GM23338 (cell line): ENCODE results near the gene APBB1IP. TPM values are rescaled to one million over a fixed set of nuclear protein-coding genes. Genes with fewer than 3 reads are reported as not detected.

Experiments
- ATAC-seq: fragments of 200-7000 bp; cut with Tn5 transposase; 3 replicates; pipeline ENCODE4 v1.9.1; 2020
- DNase-seq: peaks from one replicate; pipeline ENCODE4 v3.0.0-alpha.2; 2015; ENCODE audit warnings: low spot score
- H2AFZ ChIP-seq: fragments of 200-600 bp; sonication (generic); 2 replicates; pipeline ENCODE4 v1.8.0; 2016; ENCODE audit warnings: antibody characterized with exemption, mild to moderate bottlenecking, moderate library complexity
- H3F3A ChIP-seq: fragments of 200-600 bp; sonication (generic); replicated peaks from 2 replicates; pipeline ENCODE4 v1.8.0; 2017; ENCODE audit warnings: antibody characterized with exemption, mixed run types, low read depth
- H3K27ac ChIP-seq: fragments of 200-600 bp; sonication (generic); 2 replicates; pipeline ENCODE4 v1.6.1; 2016; ENCODE audit warnings: low read depth
- H3K27me3 ChIP-seq: fragments of 200-600 bp; sonication (generic); 2 replicates; pipeline ENCODE4 v1.8.0; 2016; ENCODE audit warnings: mild to moderate bottlenecking, mixed run types, moderate library complexity; ENCODE audit not compliant: insufficient read depth
- H3K36me3 ChIP-seq: fragments of 200-600 bp; sonication (generic); 2 replicates; pipeline ENCODE4 v1.8.0; 2016; ENCODE audit warnings: mild to moderate bottlenecking; ENCODE audit not compliant: insufficient read depth
- H3K4me1 ChIP-seq: fragments of 200-600 bp; sonication (generic); 2 replicates; pipeline ENCODE4 v1.8.0; 2016; ENCODE audit warnings: mild to moderate bottlenecking, moderate library complexity; ENCODE audit not compliant: insufficient read depth
- H3K4me2 ChIP-seq: fragments of 200-600 bp; sonication (generic); 2 replicates; pipeline ENCODE4 v1.7.1; 2017; ENCODE audit warnings: mixed run types
- H3K4me3 ChIP-seq: fragments of 200-600 bp; sonication (generic); 2 replicates; pipeline ENCODE4 v1.6.1; 2016; ENCODE audit warnings: mixed run types
- H3K79me2 ChIP-seq: fragments of 200-600 bp; sonication (generic); replicated peaks from 2 replicates; pipeline ENCODE4 v1.8.0; 2017; ENCODE audit warnings: mild to moderate bottlenecking; ENCODE audit not compliant: insufficient read depth
- H3K9me2 ChIP-seq: fragments of 200-600 bp; sonication (generic); 2 replicates; pipeline ENCODE4 v1.8.0; 2017; ENCODE audit not compliant: insufficient read depth
- H4K20me1 ChIP-seq: fragments of 200-600 bp; sonication (generic); replicated peaks from 2 replicates; pipeline ENCODE4 v1.8.0; 2017; ENCODE audit warnings: mild to moderate bottlenecking; ENCODE audit not compliant: insufficient read depth
- H3K27ac Mint-ChIP-seq: 2 replicates; pipeline ENCODE4 v1.8.0; 2020; ENCODE audit warnings: inconsistent platforms, mild to moderate bottlenecking, moderate library complexity, mixed read lengths
- H3K27me3 Mint-ChIP-seq: 3 replicates; pipeline ENCODE4 v1.8.0; 2022; ENCODE audit warnings: low read depth, mild to moderate bottlenecking, moderate library complexity, mixed read lengths, inconsistent platforms; ENCODE audit not compliant: insufficient read depth, poor library complexity
- H3K36me3 Mint-ChIP-seq: 3 replicates; pipeline ENCODE4 v1.8.0; 2021; ENCODE audit warnings: low read depth, mild to moderate bottlenecking, inconsistent platforms, moderate library complexity, mixed read lengths
- H3K4me1 Mint-ChIP-seq: 3 replicates; pipeline ENCODE4 v1.8.0; 2020; ENCODE audit warnings: mild to moderate bottlenecking, inconsistent platforms, mixed read lengths
- H3K4me3 Mint-ChIP-seq: 3 replicates; pipeline ENCODE4 v1.8.0; 2021; ENCODE audit warnings: moderate library complexity, mild to moderate bottlenecking, inconsistent platforms, mixed read lengths
- H3K9me3 Mint-ChIP-seq: 3 replicates; pipeline ENCODE4 v1.8.0; 2020; ENCODE audit warnings: moderate library complexity, mild to moderate bottlenecking, inconsistent platforms, mixed read lengths
- CREB1 ChIP-seq: fragments of 250-450 bp; sonication (Bioruptor Pico); IDR thresholded peaks from 2 replicates; pipeline ENCODE4 v1.5.0; 2020; ENCODE audit warnings: low read depth, mild to moderate bottlenecking, moderate library complexity
- ETS1 ChIP-seq: IDR thresholded peaks from 2 replicates; pipeline ENCODE4 v1.6.1; 2016; ENCODE audit warnings: antibody characterized with exemption
- EZH2phosphoT487 ChIP-seq: fragments of 200-600 bp; sonication (generic); IDR thresholded peaks from one replicate; pipeline ENCODE4 v1.8.1; 2018; ENCODE audit warnings: antibody characterized with exemption; ENCODE audit not compliant: unreplicated experiment
- JUNB ChIP-seq: IDR thresholded peaks from one replicate; pipeline ENCODE4 v1.6.1; 2016; ENCODE audit warnings: antibody characterized with exemption; ENCODE audit not compliant: unreplicated experiment
- NANOG ChIP-seq: IDR thresholded peaks from 2 replicates; pipeline ENCODE4 v1.6.1; 2016; ENCODE audit warnings: antibody characterized with exemption, borderline replicate concordance
- POLR2AphosphoS5 ChIP-seq: IDR thresholded peaks from 2 replicates; pipeline ENCODE4 v1.6.1; 2016; ENCODE audit warnings: antibody characterized with exemption, low read depth
- ZNF114 ChIP-seq: fragments of 250-450 bp; sonication (Bioruptor Pico); IDR thresholded peaks from 2 replicates; pipeline ENCODE4 v1.5.0; 2020; ENCODE audit warnings: mild to moderate bottlenecking, moderate library complexity
- ZNF331 ChIP-seq: fragments of 250-450 bp; sonication (Bioruptor Pico); IDR thresholded peaks from 2 replicates; pipeline ENCODE4 v1.5.0; 2020; ENCODE audit warnings: low read depth, mild to moderate bottlenecking, moderate library complexity
- polyA plus RNA-seq: library from polyadenylated mRNA; unstranded; fragments of >200 nt; fragmentation: Nextera tagmentation; extraction: Ambion mirVana; gene quantifications from 2 replicates; pipeline ENCODE4 v1.2.1, GENCODE V29; 2016
- total RNA-seq: library from RNA; depleted of rRNA; stranded (reverse); fragments of >200 nt; shearing (Covaris generic); gene quantifications from 2 replicates; pipeline ENCODE4 v1.2.3, GENCODE V29; 2014
- TF ChIP-seq, protein P1 (sequence below), 2 experiments: fragments of 200-600 bp in 1 of 2; sonication (generic) in 1 of 2; conservative IDR thresholded peaks; 2 replicates each; pipeline versions ENCODE4 v1.5.1 to v1.6.1; 2016 to 2017; ENCODE audit warnings: antibody characterized with exemption in 2 of 2, low read depth in 2 of 2, mild to moderate bottlenecking in 2 of 2, moderate library complexity in 1 of 2
- TF ChIP-seq, protein P2 (sequence below): fragments of 250-450 bp; sonication (Bioruptor Pico); IDR thresholded peaks from 2 replicates; pipeline ENCODE4 v1.5.0; 2020; ENCODE audit warnings: mild to moderate bottlenecking, moderate library complexity

The APBB1IP gene
- total and polyA plus RNA-seq, 2 experiments from 2014 or later = 0.14 to 0.16 TPM

- no peak for ATAC-seq
- no peaks in the 10 kb centered on the region for H3F3A ChIP-seq
Observed at GRCh38 chr10:26554246-26554645, 116.1 kb downstream of the APBB1IP start.

More at GRCh38 chr10:26554246-26554645, 116.1 kb downstream of the APBB1IP start:
- Histone ChIP-seq H3K36me3 (no peaks in the 10 kb centered on the region), H3K79me2 (no peaks in the 10 kb centered on the region), H3K4me1 (peaks cover 17% of the 10 kb centered on the region), H2AFZ (no peak overlapping the region), H3K4me2 (no peak overlapping the region), H3K27me3 (no peaks in the 10 kb centered on the region), H3K4me3 (no peak overlapping the region), H3K9me2 (no peaks in the 10 kb centered on the region), H3K27ac (no peak overlapping the region), H4K20me1 (no peaks in the 10 kb centered on the region)
- TF ChIP-seq JUNB = no peak
- no peak for TF ChIP-seq ZNF331 (CRISPR knock-in tag)
- TF ChIP-seq ZNF114 = no peak
- TF ChIP-seq NANOG = no peak
- TF ChIP-seq EZH2phosphoT487 = no peak
- TF ChIP-seq, protein P1, sequence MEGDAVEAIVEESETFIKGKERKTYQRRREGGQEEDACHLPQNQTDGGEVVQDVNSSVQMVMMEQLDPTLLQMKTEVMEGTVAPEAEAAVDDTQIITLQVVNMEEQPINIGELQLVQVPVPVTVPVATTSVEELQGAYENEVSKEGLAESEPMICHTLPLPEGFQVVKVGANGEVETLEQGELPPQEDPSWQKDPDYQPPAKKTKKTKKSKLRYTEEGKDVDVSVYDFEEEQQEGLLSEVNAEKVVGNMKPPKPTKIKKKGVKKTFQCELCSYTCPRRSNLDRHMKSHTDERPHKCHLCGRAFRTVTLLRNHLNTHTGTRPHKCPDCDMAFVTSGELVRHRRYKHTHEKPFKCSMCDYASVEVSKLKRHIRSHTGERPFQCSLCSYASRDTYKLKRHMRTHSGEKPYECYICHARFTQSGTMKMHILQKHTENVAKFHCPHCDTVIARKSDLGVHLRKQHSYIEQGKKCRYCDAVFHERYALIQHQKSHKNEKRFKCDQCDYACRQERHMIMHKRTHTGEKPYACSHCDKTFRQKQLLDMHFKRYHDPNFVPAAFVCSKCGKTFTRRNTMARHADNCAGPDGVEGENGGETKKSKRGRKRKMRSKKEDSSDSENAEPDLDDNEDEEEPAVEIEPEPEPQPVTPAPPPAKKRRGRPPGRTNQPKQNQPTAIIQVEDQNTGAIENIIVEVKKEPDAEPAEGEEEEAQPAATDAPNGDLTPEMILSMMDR (conservative IDR thresholded peaks at IDR 0.05; ENCODE audit: low read depth in 2 of 2) = no peak
- TF ChIP-seq CREB1 = no peak
- TF ChIP-seq POLR2AphosphoS5 = no peak
- TF ChIP-seq ETS1 = no peak
- TF ChIP-seq, protein P2, sequence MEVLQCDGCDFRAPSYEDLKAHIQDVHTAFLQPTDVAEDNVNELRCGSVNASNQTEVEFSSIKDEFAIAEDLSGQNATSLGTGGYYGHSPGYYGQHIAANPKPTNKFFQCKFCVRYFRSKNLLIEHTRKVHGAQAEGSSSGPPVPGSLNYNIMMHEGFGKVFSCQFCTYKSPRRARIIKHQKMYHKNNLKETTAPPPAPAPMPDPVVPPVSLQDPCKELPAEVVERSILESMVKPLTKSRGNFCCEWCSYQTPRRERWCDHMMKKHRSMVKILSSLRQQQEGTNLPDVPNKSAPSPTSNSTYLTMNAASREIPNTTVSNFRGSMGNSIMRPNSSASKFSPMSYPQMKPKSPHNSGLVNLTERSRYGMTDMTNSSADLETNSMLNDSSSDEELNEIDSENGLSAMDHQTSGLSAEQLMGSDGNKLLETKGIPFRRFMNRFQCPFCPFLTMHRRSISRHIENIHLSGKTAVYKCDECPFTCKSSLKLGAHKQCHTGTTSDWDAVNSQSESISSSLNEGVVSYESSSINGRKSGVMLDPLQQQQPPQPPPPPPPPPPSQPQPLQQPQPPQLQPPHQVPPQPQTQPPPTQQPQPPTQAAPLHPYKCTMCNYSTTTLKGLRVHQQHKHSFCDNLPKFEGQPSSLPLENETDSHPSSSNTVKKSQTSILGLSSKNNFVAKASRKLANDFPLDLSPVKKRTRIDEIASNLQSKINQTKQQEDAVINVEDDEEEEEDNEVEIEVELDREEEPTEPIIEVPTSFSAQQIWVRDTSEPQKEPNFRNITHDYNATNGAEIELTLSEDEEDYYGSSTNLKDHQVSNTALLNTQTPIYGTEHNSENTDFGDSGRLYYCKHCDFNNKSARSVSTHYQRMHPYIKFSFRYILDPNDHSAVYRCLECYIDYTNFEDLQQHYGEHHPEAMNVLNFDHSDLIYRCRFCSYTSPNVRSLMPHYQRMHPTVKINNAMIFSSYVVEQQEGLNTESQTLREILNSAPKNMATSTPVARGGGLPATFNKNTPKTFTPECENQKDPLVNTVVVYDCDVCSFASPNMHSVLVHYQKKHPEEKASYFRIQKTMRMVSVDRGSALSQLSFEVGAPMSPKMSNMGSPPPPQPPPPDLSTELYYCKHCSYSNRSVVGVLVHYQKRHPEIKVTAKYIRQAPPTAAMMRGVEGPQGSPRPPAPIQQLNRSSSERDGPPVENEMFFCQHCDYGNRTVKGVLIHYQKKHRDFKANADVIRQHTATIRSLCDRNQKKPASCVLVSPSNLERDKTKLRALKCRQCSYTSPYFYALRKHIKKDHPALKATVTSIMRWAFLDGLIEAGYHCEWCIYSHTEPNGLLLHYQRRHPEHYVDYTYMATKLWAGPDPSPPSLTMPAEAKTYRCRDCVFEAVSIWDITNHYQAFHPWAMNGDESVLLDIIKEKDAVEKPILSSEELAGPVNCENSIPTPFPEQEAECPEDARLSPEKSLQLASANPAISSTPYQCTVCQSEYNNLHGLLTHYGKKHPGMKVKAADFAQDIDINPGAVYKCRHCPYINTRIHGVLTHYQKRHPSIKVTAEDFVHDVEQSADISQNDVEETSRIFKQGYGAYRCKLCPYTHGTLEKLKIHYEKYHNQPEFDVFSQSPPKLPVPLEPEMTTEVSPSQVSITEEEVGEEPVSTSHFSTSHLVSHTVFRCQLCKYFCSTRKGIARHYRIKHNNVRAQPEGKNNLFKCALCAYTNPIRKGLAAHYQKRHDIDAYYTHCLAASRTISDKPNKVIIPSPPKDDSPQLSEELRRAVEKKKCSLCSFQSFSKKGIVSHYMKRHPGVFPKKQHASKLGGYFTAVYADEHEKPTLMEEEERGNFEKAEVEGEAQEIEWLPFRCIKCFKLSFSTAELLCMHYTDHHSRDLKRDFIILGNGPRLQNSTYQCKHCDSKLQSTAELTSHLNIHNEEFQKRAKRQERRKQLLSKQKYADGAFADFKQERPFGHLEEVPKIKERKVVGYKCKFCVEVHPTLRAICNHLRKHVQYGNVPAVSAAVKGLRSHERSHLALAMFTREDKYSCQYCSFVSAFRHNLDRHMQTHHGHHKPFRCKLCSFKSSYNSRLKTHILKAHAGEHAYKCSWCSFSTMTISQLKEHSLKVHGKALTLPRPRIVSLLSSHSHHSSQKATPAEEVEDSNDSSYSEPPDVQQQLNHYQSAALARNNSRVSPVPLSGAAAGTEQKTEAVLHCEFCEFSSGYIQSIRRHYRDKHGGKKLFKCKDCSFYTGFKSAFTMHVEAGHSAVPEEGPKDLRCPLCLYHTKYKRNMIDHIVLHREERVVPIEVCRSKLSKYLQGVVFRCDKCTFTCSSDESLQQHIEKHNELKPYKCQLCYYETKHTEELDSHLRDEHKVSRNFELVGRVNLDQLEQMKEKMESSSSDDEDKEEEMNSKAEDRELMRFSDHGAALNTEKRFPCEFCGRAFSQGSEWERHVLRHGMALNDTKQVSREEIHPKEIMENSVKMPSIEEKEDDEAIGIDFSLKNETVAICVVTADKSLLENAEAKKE (CRISPR knock-in tag) = no peak
- Mint-ChIP-seq H3K4me3 (no peak overlapping the region), H3K4me1 (peaks cover 24% of the 10 kb centered on the region; the same call in 2 of the 3 replicates), H3K27ac (no peak overlapping the region), H3K9me3 (no peaks in the 10 kb centered on the region), H3K36me3 (no peaks in the 10 kb centered on the region), H3K27me3 (peaks cover 8% of the 10 kb centered on the region)
- DNase-seq = no peak
